HG03095 (cell line): ENCODE measurements around the gene NKX2-2.

Experiments used
- ATAC-seq: cut with Tn5 transposase; IDR thresholded peaks from one replicate; pipeline ENCODE4 v1.9.1; 2021; ENCODE audit warnings: moderate library complexity; ENCODE audit not compliant: unreplicated experiment

Gene NKX2-2

DNA sequence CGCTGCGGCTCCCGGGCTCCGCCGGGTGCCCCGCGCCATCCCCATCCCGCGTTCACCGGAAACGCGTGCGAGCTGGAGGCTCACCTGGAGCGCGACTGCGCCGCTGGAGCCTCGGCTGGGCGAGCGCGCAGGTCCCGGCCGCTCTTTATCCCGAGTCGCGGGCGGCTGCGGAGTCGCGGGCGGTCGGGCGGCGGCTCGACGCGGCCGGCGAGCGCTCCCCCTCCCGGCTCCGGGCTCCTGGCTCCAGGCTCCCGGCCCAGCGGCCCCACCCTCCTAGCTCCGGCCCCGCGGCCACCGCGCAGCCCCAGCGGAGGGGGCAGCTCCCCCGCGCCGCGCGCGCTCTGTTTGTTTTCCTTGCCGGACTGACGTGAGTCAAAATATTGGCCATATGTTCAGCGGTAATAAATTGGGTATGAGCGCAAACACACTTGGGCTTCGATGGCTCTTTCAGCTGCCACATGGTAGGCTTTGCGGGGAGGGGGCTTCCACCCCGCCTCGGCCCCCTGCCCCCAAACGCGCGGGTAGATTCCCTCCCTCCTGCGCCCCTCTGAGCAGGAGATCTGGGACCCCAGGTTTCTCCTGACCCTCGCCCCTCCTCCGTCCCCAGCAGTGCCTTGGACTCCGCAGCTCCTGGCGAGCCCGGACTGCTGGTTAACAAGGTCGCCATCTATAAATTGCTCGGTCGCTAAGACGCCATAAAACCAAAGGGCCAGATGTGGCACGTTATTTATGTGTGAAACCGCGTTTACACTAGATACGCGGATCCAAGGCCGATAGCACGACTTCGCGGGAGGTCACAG is 8.8 kb upstream of the NKX2-2 start:
- ATAC-seq, result no peak

GRCh38 chr20:21521596-21522480 is 8.0 kb upstream of the NKX2-2 start:
- ATAC-seq, result no peak

- no peak for ATAC-seq
Observed at GRCh38 chr20:21520702-21521595, 7.1 kb upstream of the NKX2-2 start.

DNA sequence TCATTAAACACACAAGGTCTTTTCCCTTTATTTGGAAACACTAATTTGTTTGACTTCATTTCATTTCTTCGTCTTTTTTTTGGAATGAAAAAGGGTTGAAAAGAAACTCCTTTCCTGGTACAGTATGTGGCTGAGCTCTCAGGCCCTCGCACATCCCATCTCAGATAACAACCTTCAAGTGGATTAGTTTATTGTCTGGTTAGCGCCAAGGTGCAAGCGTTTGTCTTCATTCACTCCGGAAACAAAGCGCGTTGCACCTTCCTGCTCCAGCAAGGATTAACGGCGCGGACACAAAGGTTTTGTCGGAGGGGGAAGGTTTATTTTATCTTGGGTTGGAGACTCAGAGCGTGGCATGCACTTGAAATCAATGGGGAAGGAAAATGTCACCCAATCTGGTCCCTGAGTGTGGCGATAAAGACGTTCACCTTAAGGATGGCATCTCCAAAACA is 5.3 kb upstream of the NKX2-2 start:
- ATAC-seq, result no peak

DNA sequence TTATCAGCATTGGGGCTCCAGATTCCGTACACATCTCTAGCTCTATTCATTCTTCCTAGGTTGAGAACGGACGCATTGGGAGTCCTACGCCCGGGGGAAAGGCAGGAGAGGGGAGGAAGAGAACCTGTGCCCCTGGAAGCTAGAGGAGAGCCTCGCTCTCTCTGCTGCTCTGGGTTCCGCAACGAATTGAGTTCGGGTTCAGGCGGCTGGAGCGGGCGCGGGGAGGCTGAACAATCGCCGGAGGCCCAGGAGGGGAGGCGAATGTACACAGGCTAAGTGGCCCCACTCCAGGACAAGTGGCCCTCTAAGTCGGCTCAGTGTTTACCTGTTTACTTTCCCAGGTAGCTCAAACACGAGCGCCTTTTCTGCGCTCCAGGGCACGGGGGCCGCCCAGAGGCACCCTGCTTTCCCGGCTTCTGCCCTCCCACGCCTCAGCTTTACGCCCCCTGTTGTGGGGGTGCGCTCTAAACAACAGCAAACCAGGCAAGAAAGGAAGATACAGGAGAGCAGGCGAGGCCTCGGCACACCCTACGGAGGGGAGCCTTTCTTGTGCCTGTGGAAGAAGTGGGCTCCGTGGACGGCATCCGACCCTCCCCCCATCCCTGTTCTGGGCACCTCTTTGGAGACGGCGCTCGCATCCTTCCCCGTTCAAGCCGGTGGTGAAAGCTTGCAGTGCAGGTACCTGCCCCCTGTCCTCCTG is 4.6 kb upstream of the NKX2-2 start:
- ATAC-seq, result no peak

DNA sequence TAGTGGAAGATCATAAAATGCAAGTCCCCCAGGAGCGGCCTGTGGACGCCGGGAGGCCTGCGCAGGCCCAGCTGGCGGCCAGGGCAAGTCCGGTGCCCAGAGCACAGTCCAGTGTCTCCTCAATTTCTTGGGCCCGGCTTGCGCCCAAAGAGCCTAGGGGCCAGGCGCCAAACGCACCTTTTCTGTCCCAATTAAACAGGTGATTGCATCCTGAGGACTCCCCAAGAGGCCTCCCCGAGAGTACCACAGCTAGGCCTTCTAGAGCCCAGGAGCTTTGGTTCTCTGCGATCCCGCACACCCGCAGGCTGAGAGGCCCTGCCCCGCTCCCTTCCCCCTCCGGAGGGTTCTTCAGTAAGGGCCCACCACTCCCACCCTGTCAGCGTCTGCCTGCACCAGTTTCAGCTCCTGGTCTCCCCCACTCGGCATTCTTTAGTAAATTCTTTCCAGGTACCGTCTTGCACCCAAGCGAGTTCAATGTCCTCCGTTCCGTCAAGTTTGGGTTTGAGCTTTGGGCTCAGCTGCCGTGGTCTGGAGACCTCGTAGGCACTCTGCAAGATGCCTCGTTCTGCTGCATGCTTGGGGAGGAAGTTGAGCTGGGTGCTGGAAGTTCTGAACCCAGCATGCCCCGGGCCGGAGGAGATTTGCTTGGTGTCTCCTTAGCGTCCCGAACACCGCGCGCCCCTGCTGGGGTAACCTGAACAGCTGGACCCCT is 3.9 kb upstream of the NKX2-2 start:
- no peak for ATAC-seq

DNA sequence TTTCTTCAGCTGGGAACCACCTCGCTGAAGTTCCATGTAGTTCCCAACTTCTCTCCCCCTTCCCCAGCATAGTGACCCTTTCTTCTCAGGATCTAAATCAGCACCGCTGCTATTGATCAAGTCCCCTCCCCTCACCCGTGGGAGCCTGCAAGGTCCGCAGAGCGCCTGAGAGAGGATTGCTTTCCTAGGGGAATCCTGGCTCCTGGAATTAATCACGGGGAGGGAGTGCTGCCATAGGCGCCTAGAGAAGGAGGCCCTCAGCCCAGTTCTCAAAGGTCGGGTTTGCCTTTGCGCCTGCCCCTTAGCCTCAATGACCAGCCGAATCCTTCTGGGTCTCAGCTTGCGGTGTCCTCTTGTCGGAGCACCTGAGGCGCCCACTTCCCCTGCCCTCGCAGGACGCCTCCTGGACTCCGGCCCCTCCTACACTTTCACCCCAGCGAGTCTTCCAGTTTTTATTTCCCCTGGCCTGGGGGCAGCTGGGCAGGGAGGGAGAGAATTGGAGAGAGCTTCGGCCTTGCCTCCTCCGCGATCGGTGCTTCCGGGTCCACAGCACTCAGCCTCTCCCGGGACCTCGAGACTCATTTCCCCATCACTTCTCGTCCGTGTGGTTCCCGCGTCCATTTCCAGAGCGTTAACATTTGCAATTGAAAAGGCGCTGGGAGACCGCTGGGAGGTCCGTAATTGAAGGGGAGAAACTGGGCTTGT is 3.1 kb upstream of the NKX2-2 start:
- no peak for ATAC-seq

- no peak for ATAC-seq
Observed at GRCh38 chr20:21516180-21516567, 2.3 kb upstream of the NKX2-2 start.

- no peak for ATAC-seq
Observed at GRCh38 chr20:21515300-21516179, 1.7 kb upstream of the NKX2-2 start.

DNA sequence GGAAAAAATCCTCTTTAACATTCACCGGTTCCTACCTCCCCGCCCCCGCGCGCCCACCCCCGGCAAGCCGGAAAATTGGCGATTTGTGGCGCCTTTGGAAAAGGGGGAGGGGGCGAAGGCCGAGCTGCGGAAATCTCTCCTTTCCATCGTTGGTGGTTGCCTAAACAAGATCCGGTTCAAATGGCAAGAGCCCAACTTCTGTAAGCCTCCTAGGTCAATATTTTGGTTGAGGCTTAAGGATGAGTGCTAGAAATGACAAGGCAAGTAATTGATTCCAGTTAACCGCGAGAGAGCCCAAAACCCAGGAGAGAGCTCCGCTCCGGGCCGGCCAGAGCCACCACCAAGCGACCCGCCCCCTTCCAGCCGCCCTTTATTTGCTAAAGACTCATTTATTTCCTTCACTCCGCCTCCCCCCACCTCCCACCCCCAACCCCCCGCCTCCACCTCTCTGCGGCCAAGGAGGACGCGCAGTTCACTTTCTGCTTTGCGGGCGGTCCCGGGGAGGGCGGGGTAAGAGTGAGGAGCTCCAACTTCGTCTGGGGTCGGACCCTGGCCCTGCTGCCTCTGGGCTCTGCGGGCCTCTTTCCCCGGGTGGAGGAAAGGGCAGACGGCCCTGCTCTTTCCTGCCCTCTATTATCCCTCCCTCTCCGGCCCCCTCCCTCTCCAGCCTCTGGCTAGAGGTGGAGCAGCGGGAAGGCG is 838 bp upstream of the NKX2-2 start:
- ATAC-seq, result no peak

DNA sequence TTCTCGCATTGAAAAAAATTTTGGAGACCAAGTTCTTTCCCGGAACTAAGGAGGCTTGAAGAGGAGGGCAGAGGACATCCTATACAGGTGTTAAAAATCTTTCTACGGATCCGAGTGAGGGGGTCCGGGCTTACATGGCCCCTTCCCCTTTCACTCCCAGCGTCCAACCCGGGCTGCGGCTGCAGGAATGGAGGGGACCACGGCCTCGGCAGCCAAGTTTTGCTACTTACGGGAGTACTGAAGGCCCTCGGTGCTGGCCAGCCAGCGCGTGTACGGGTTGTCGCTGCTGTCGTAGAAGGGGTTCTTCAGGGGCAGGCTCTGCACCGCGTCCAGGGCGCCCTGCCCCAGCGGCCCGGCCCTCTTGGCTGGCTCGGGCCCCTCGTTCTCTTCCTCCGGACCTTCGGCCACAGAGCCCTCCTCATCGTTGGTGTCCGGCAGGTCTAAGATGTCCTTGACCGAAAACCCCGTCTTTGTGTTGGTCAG is 642 bp downstream of the NKX2-2 start:
- ATAC-seq, result no peak

DNA sequence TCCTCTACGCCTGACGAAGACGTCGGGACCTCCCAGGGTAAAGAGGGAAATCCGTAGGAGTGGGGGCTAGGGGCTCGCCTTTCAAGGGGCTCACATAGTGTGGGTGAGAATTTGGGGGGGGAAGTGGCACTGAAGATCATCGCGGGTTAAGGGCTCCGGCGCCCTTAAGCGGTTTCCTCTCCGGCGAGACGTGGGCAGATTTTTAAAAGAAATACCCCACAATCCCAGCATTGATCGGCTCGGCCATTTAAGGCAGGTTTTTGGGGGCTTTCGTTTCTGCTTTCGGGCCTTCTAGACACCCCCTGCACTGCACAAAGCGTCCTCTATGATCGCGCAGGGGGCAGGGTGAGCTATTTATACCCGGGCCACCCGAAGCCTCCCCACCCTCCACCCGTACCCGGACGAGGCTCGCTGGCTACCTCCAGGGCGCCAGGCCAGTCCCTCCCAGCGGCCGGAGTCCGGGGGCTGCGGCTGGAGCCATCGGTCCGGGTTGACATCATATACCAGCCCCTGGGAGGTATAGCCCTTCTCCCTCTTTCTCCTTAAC is 1.2 kb downstream of the NKX2-2 start:
- no peak for ATAC-seq

DNA sequence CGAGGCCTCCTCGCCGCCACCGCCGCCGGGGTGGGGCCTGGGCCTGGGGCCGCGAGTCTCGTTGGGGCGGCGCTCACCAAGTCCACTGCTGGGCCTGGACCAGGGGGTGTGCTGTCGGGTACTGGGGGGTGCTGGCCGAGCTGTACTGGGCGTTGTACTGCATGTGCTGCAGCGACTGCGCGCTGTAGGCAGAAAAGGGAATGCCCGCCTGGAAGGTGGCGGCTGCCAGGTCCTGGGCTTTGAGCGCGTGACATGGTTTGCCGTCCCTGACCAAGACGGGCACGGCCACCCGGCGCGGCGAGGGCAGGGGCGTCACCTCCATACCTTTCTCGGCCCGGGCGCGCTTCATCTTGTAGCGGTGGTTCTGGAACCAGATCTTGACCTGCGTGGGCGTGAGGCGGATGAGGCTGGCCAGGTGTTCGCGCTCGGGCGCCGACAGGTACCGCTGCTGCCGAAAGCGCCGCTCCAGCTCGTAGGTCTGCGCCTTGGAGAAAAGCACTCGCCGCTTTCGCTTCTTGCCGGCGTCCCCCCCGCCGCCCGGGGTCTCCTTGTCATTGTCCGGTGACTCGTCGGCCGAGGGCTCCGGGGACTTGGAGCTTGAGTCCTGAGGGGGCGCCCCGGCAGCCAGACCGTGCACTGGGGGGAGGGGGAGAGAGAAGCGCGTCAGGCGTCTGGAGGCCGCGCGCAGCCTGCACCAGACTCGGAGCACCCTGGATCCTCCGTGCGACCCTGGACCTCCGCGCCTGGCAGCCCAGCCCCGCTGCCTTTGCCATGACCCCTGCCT is 1.8 kb downstream of the NKX2-2 start:
- no peak for ATAC-seq

GRCh38 chr20:21511485-21511849 is 2.4 kb downstream of the NKX2-2 start:
- ATAC-seq, result no peak

- no peak for ATAC-seq
Observed at GRCh38 chr20:21510414-21511384, 3.2 kb downstream of the NKX2-2 start.
